GM12865 (cell line): ENCODE data around the gene STON2.
A peak's percentile ranks its signal among the peaks of the same experiment; 100 is the strongest.

Source experiments
- DNase-seq: peaks from one replicate; pipeline ENCODE4 v3.0.0; 2010; ENCODE audit warnings: low read depth
- H3K4me3 ChIP-seq: 2 replicates; pipeline ENCODE4 v1.5.1; 2011; ENCODE audit warnings: mild to moderate bottlenecking, low read depth, low read length, control low read depth
- CTCF ChIP-seq: IDR thresholded peaks from 2 replicates; pipeline ENCODE4 v1.5.1; 2011; ENCODE audit warnings: low read length, control low read depth, low read depth, inconsistent platforms; ENCODE audit not compliant: insufficient read depth; ENCODE audit errors: missing control alignments

Gene STON2

GRCh38 chr14:81285245-81285644 lies 114.9 kb downstream of the STON2 start:
- TF ChIP-seq CTCF = no peak
- no peak overlapping the region for H3K4me3 ChIP-seq
- no peak for DNase-seq

GRCh38 chr14:81281332-81281731 lies 118.8 kb downstream of the STON2 start:
- DNase-seq = no peak

GRCh38 chr14:81280136-81280791 lies 119.9 kb downstream of the STON2 start:
- no peak for TF ChIP-seq CTCF
- H3K4me3 ChIP-seq = no peak overlapping the region
- no peak for DNase-seq

More at GRCh38 chr14:81281332-81281731, 118.8 kb downstream of the STON2 start:
- no peak overlapping the region for H3K4me3 ChIP-seq
- no peak for TF ChIP-seq CTCF

- TF ChIP-seq CTCF = no peak
Observed at GRCh38 chr14:81277096-81277495, 123.0 kb downstream of the STON2 start.

GRCh38 chr14:81276073-81277069 lies 123.8 kb downstream of the STON2 start:
- peak; percentile 36 for DNase-seq
- H3K4me3 ChIP-seq = no peak overlapping the region
- TF ChIP-seq CTCF = no peak

More at GRCh38 chr14:81277096-81277495, 123.0 kb downstream of the STON2 start:
- DNase-seq = no peak
- no peak overlapping the region for H3K4me3 ChIP-seq

- no peak for TF ChIP-seq CTCF
- DNase-seq = no peak
- no peak overlapping the region for H3K4me3 ChIP-seq
Observed at GRCh38 chr14:81275305-81276072, 124.6 kb downstream of the STON2 start.
